COLO668 (cell line): ENCODE measurements around the gene ANKRD11.
"Not testable (repeated sequence)": the region's sequence is repeated elsewhere in the genome, so short reads cannot be mapped to it uniquely, and the experiment has no call there.

Experiments
- DNase-seq: peaks from one replicate; lab custom pipeline; 2025; ENCODE audit not compliant: unreplicated experiment; lab: John Stamatoyannopoulos, UW

The ANKRD11 gene

GRCh38 chr16:89453501-89454321 lies 36.6 kb downstream of the ANKRD11 start:
- no peak for DNase-seq

- DNase-seq = no peak
Measured at GRCh38 chr16:89452925-89453324, 37.4 kb downstream of the ANKRD11 start.

DNA sequence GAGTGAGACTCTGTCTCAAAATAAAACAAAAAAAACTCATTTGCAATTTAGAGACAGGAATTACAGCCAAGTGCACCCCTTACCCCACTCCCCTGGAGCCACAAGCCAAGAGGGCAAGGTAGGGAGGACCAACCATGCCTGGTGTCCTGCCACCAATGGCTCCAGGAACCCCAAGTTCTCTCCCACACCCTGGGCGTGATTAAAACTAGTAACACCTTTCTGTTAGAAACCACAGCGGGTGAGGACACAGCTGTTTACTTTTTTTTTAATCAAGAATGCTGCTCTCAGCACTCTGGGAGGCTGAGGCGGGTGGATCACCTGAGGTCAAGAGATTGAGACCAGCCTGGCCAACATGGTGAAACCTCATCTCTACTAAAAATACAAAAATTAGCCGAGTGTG lies 38.1 kb downstream of the ANKRD11 start:
- no peak for DNase-seq

GRCh38 chr16:89450537-89450936 lies 39.8 kb downstream of the ANKRD11 start:
- no peak for DNase-seq

DNA sequence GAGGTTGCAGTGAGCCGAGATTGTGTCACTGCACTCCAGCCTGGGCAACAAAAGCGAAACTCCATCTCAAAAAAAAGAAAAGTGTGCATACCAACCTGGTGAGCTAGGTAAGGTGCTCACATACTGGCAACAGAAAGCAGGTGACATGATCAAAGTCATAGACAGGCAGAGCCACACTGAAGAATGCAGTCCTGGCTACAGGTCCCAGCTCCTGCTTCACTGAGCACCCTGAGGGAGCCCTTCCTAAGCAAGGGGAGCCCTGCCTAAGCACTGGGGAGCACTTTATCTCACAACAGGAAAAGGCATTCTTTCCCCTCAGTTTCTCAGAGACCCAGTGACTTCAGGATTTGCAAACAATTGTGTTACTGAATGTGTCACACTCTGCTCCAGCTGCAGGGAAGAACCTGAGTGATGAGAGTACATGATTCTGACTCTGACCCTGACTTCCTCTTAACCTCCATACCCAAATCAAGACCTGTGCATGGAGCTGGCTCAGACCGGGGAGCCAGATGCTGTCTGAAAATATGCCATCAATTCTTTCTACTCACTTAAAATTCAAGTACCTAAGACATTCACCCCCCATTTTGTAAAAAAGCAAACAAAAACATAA lies 40.5 kb downstream of the ANKRD11 start:
- no peak for DNase-seq

- no peak for DNase-seq
Measured at GRCh38 chr16:89448656-89449055, 41.7 kb downstream of the ANKRD11 start.

GRCh38 chr16:89446975-89447293 lies 43.4 kb downstream of the ANKRD11 start:
- no peak for DNase-seq

DNA sequence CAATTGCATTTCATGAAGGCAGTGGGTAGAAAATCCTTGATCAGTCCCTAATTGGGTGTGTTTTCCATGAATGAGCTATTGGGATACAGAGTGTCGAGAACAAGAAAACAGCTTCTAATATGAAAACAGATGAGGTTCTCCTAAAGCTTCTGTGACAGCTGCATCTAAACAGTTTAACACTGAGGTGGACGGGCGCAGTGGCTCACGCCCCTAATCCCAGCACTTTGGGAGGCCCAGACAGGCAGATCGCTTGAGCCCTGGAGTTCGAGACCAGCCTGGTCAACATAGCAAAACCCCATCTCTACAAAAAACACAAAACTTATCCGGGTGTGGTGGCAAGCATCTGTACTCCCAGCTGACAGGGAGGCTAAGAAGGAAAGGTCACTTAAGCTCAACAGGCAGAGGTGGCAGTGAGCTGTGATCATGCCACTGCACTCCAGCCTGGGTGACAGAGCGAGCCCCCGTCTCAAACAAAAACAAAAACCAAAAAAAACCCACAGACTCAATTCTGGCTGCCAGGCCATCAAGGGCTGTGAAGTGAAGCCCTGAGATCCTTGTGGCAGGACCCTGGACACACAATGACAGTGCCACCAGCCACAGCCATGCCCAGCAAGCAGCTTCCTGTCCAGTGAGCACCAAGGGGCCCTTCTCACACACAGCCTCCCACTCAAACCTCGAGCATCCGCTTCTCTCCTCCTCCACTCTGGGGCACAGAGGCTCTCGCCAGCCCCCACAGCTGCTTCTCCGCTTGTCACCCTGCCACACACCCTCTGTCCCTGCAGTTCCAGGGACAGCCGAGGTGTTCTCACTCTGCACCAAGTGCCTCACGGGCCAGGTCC lies 44.0 kb downstream of the ANKRD11 start:
- DNase-seq = no peak

DNA sequence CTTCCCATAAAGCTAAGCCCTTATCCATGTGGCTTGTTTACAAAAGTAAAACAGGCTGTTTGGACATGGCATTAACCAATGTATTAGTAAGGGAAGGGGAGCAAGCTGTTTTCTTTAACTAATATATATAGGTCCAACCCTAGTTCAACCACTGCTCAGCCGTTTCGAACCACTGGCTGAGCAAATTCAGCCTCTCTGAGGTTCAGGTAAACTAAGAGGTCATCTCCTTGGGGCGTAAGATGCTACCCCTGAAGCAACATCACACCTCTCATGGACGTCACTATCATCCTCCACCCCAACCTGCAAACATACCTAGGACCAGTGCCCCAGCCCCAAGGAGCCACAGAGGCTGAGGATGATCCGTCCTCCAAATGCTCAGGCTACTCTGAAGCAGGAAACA lies 45.2 kb downstream of the ANKRD11 start:
- no peak for DNase-seq

GRCh38 chr16:89444728-89445127 lies 45.6 kb downstream of the ANKRD11 start:
- no peak for DNase-seq

GRCh38 chr16:89444151-89444723 lies 46.1 kb downstream of the ANKRD11 start:
- no peak for DNase-seq

- DNase-seq = no peak
Measured at GRCh38 chr16:89443727-89444084, 46.7 kb downstream of the ANKRD11 start.

DNA sequence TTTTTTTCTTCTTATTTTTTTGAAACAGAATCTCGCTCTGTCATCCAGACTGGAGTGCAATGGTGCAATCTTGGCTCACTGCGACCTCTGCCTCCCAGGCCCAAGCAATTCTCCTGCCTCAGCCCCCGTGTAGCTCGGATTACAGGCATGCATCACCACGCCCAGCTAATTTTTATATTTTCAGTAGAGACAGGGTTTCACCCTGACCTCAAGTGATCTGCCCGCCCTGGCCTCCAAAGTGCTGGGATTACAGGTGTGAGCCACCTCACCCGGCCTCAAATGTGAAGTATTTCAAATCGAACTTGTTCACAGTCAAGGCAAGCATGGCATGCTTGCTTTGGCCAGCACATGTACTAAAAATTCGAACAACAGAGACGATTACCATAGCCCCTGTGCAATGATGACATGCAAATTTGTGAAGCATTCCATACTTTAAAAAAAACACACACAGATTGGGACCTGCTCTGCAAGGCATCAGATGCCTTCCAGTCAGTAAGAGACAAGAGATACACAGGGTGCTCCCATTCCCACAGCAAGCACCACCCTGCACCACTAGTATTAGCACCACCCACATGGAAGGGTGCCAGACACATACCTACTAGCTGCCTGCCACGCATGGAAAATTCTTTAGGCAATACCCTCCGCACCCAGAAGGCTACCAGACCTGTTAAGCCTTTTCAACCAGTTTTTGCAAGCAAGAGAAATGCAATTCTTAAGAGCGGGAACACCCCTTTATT lies 47.2 kb downstream of the ANKRD11 start:
- DNase-seq = peak; percentile 52

DNA sequence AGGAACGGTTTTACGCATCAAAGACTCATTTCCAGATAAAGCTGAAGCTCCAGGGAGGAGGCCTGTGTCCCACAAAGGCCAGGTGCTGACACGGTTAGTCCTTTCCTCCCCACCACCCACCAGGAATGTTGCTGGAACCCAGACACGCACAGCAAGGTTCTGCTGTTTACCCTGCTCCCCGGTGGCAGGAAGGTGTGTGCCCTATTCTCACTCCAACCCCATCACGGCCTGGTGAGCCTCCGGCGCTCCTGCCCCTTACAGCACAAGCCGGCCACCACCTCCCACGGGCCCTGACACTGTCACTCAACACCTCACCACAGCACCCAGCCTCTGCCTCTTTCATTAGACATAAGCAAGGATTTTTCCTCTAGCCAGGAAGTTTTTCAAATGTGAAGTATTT lies 47.8 kb downstream of the ANKRD11 start:
- DNase-seq = no peak

- no peak for DNase-seq
Measured at GRCh38 chr16:89439659-89440058, 50.7 kb downstream of the ANKRD11 start.

DNA sequence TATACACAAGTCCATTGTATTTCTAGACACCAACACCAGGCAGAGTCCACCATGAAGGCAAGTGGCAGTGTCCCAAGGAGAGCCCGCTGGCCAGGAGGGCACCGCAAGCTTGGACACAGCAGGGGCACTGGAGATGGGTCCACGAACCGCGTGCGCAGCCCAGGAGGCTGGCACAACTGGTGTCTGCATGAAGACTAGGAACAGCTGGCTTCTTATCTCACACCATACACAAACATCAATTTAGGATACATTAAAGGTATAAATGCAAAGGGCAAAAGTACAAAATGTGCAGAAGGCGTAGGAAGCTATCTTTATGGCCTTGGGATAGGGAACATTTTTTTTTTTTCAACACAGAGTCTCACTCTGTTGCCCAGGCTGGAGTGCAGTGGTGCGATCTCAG lies 52.4 kb downstream of the ANKRD11 start:
- DNase-seq = no peak

GRCh38 chr16:89437251-89437987 lies 52.9 kb downstream of the ANKRD11 start:
- no peak for DNase-seq

DNA sequence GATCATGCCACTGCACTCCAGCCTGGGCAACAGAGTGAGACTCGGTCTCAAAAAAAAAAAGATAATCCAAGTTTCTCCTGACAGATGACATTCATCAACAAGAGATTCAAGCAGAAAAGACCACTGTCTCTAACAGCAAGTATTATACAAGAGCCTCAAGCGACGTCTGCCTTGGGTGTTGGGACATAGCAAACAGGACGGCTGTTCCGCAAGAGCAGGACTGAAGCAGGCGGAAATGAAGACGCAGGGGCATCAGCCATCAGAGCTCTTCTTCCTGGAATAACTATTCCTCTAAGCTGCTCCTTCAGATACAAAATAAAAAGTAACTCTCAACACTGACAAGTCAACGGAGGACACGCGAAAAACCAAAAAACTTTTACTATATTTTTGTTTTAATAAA lies 54.0 kb downstream of the ANKRD11 start:
- no peak for DNase-seq

DNA sequence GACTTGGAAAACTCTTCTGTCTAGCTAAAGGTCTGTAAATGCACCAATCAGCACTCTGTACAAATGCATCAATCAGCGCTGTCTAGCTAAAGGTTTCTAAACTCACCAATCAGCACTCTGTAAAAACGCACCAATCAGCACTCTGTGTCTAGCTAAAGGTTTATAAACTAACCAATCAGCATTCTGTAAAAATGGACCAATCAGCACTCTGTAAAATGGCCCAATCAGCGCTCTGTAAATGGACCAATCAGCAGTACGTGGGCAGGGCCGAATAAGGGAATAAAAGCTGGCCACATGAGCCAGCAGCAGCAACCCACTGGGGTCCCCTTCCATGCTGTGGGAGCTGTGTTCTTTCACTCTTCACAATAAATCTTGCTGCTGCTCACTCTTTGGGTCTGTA lies 55.3 kb downstream of the ANKRD11 start:
- not testable (repeated sequence) for DNase-seq

GRCh38 chr16:89434490-89434889 lies 55.9 kb downstream of the ANKRD11 start:
- no peak for DNase-seq
